GM12872 (cell line): Measurements from ENCODE around the gene NIPAL4.

Source experiments
- TF ChIP-seq, protein P1 (sequence below): IDR thresholded peaks from 3 replicates; pipeline ENCODE4 v1.5.1; 2011; ENCODE audit warnings: low read depth, mild to moderate bottlenecking, low read length, moderate library complexity; ENCODE audit not compliant: insufficient read depth

The NIPAL4 gene

DNA sequence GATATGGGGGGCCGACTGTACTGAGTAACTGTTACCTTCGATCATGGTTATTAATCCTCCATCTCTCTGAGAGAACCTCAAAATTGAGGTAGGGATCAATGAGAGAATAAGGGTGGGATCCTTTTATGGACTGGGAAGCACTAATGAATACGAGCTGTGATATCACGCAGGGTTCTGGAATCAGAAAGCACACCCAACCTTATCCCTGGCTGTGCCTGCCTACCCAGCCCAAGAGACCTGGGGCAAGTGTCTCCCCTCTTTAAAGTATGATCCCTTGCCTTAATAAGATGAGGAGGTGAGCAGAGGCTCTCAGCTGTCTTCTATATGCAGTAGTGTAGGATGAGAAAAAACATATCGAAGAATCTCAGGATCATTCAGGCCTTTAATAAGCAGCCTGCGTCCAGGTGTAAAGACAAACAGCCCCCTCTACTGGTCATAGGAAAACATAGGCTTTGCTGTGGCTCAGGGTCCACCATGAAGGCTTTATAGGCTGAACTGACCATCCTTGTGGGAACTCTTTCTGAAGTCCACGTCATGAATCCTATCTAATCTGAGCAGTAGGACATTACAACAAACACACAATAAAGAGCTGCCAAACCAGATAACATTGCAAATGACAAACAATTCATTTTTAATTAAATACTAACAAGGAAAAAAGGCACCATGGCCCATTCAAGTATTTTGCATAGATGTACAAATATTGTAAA, 16.8 kb downstream of the NIPAL4 start:
- TF ChIP-seq, protein P1, sequence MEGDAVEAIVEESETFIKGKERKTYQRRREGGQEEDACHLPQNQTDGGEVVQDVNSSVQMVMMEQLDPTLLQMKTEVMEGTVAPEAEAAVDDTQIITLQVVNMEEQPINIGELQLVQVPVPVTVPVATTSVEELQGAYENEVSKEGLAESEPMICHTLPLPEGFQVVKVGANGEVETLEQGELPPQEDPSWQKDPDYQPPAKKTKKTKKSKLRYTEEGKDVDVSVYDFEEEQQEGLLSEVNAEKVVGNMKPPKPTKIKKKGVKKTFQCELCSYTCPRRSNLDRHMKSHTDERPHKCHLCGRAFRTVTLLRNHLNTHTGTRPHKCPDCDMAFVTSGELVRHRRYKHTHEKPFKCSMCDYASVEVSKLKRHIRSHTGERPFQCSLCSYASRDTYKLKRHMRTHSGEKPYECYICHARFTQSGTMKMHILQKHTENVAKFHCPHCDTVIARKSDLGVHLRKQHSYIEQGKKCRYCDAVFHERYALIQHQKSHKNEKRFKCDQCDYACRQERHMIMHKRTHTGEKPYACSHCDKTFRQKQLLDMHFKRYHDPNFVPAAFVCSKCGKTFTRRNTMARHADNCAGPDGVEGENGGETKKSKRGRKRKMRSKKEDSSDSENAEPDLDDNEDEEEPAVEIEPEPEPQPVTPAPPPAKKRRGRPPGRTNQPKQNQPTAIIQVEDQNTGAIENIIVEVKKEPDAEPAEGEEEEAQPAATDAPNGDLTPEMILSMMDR, result peak; percentile 77

DNA sequence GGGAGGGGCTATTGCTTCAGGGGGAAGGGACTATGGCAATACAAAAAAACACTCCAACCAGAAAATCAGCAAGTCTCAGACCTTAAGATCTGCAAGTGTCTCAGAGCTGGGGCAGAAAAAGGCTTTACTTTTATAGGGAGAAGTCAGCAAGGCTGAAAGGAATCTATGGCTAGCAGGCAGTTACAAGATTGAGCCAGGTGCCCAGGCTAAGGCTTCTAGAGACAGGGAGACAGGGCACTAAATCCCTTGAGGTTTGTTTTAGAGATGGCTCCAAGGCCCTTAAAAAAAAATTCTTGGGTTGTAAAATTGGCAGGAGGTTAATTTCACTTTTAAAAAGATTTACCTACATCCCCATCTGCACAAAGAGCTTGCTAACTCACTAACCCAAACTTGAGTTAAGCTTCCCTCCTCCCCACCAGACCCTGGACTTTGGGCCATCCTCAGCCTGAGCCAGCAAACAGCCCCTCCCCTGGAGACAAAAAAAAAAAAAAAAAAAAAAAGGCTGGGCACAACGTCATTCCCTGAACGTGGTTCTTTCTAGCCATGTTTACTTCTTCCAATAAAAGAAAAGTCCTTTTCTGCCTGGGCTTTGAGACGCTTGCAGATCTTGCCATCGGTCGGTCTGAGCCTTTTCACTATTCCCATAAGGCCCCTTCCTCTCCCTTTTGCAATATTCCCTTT, 17.9 kb downstream of the NIPAL4 start:
- TF ChIP-seq, protein P1, result no peak

DNA sequence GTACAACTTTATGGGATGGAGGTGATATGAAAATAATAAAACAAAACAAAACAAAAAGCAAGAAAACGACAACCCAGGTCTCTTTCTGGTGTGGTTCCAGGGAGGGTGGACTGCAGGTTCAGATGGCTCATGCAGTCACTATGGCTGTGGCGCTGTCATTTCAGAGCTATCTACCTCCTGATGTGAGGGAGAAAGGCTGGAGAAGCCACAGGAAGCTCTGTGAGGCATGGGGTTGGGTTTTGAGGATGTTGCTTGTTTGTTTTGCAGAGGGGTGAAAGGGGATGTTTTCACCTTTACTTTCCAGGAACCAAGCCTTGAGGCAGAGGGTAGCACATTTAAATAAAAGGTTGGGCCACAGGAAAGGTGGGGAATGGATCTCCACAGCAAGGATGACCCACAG, 18.7 kb downstream of the NIPAL4 start:
- TF ChIP-seq, protein P1, result no peak

DNA sequence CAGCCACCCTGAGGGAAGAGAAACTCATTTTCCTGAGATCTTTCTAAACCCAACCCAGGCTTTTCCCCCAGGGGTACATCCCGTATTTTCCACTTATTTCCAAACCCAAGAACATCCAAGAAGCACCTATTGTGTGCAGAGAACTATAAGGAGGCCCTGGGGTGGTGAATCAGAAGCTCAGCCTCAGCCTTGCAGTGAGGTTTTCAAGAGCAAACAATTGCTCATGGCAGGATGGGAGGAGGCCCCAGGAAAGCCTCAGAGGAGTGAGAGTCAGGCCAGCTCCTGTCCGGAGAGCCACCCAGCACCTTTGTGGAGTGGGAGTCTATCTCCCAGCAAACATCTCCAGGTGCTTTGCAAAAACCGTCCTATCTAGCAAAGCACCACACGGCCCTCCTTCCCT, 19.2 kb downstream of the NIPAL4 start:
- TF ChIP-seq, protein P1, result no peak

DNA sequence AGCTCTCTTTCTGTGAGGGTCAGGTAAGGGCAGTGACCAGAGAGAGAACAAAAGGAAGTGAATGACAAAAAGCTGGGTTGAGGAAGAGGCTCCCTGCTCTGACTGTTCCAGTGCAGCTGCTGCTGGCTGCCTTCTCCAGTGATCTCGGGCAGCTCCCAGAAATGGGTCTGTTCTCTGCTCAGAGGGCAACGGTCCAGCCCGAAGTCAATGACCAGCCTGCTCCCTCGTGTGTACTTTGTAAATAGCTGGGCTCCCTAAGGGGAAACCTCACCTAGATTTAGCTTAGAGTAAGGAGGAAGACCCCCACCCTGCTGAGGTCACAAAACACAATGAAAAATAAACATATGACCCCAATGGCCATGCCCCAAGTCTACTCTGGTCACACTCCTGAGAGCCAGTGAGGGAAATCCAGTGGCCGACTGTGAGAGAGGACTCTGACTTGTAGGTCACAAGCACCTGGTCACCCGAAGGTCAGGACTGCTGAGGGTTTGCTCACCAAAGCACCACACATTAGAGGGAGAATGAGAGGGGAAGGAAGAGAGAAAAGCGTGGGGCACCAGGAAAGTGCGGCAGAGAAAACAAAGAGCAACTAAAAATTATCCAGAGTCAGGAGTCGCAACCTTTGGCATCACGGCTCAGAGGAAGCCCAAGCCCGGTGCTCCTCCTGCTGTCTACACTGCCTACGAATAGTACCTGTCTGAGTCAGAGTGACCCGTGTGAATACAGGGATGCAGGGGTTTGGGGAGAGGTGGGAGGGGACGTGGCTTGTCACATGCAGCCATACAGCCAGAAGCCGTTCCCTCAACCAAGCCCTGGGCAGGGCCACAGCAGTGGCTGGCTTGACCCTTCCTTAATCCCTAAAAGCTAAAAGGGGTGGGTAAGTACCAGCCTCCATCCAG, 19.8 kb downstream of the NIPAL4 start:
- TF ChIP-seq, protein P1, result no peak

DNA sequence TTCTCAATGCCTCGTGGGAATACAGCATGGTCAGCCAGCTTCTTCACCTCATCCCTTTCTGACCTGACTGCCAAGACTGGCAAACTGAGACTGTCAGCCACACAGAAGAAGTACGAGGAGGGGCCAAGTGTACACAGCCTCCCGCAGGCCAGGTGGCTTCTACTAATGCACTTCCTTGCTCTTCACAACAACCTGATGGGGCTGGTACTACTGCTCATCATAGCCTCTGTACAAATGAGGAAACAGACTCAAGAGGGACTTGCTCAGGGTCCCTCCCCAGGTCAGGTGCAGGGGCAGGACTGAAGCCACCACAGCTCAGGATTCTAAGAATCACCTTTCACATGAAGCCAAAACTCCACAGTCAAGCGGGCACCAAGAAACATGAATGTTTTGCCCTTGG, 21.3 kb downstream of the NIPAL4 start:
- TF ChIP-seq, protein P1, result no peak

DNA sequence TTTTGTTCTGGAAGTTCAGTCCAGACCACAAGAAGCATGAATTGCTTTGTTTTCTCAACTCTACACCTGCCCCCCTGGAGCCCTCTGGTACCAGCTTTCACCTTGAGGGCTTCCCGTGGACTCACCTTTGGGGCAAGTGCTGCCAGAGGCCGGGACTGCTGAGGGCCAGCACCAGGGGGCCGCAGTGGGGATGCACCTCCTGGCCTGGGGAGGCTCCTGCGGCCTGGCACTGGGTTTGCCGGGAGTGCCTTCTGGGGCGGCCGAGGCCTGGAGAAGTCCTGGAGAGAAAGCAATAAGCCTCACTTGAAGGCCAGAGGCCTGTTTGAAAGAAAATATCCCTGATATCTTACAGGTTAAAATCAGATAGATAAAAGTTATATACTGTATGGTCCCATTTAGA, 21.7 kb downstream of the NIPAL4 start:
- TF ChIP-seq, protein P1, result no peak
